G401 (cell line): ENCODE data around the gene APOM. TPM values are rescaled to one million over a fixed set of nuclear protein-coding genes. Genes with fewer than 3 reads are reported as not detected.
A peak's percentile ranks its signal among the peaks of the same experiment; 100 is the strongest.

Source experiments
- DNase-seq: peaks from one replicate; pipeline ENCODE4 v3.0.0-alpha.2; 2015; ENCODE audit warnings: low spot score
- in situ Hi-C: cut with HindIII; loops from 2 replicates; pipeline ENCODE4 v1.10.0; 2016; ENCODE audit warnings: low sequenced_read_pairs, mixed read lengths
- total RNA-seq: library from RNA; depleted of rRNA; stranded (reverse); fragments of >200 nt; shearing (Covaris generic); gene quantifications from 2 replicates; pipeline ENCODE4 v1.2.3, GENCODE V29; 2014; rRNA removed

APOM gene
- total RNA-seq, 1 experiment from 2014 or later, result 2.3 TPM

DNA sequence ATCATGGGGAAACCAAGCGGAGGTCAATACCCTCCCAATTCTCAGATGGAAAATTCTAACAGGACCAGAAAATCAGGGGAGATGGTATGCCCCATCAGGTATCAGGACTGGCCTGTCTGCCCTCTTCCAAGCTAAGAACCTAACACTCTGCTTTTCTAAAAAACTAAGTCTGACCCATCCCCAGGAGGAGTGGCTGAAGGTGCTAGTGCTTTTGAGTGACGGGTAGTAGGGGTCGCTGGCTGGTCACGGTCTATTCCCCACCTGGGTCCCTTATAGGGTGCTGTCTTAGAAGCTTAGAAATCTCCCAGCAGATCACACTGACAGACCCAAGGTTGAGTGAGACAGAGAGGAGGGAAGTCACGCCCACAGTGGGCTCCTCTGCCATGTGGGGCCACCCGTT lies 37.8 kb downstream of the APOM start:
- no peak for DNase-seq
- in situ Hi-C loops, result no loop called here

DNA sequence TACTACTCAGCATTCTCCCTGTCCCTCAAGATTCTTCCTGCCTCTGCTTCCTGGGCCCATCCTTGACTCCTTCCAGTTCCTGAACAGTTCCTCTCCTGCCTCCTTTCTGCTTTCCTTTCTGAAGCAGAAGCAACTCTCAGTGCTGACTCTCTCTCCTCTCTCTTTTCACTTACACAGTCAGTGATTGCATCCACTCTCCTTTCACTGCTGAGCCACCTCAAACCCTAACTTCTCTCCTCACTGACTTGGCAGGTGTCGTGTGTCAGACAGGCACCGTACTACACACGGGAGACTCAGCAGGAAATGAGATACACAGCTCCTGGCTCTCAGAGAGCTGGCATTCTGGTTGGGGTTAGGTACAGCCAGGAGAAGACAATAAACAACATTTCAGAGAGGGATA lies 41.9 kb downstream of the APOM start:
- in situ Hi-C loops, result no loop called here
- DNase-seq, result no peak

DNA sequence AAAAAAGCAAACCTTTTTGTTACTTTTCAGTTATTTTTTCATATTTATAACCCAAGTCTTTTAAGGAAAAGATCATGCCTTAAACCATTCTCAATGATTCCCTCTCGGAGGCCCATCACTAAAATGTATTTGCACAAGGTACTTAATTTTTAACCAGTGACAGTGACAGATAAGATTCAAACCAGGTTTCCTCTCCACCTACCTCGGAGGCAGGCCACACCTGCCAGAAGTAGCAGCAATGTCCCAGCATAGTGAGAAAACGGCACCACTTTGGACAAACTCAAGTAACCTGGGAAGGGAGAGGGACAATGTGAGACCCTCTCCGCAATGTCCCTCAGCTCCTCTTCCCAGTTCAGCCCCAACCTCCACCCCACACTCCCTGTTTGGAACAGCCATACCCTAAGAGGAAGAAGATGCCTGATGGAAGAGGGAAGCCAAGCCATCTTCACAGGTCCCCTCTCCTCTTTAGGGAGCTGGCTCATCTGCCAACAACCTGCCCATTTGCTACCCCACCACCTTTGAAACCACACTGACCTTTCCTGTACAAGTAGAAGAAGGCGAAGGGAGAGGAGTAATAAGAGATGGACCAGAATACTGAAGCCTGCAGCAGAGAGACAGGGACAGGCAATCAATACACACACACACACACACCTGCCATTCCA lies 45.2 kb downstream of the APOM start:
- DNase-seq, result no peak
- in situ Hi-C loops, result no loop called here

DNA sequence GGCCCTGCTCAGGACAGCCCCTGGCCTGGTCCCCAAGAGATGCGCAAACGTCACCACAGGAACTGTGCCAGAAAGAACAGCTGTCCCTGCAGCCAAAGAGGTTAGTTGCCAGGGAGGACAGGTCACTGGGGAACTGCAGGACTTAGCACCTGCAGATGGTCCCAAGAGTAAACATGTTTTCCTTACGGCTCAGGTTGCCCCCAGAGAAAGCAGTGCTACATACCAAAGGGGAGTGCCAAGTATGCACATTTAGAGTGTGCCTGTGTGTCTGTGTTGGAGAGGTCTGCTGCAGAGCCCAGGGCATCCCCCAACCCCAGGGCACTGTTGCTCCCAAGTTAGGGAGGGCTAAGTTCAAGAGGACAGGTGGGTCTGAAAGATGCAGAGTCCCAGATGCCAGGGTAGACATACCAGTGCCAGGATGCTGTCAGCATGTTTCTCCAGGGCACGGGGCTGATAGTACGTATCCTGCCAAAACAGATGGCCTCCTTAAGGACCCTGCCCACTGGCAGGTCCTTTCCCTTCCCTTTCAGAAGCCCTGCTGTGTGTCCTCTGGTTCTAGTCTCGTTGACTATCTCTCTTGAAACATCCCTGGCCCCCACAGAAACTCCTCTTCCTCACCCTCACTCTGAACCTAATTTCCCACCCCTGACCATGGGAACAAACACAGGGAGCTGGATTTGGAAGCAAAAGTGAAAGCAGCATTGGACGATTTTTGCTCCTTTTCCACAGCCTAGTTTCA lies 46.1 kb downstream of the APOM start:
- peak; percentile 19 for DNase-seq
- in situ Hi-C loops, result no loop called here

DNA sequence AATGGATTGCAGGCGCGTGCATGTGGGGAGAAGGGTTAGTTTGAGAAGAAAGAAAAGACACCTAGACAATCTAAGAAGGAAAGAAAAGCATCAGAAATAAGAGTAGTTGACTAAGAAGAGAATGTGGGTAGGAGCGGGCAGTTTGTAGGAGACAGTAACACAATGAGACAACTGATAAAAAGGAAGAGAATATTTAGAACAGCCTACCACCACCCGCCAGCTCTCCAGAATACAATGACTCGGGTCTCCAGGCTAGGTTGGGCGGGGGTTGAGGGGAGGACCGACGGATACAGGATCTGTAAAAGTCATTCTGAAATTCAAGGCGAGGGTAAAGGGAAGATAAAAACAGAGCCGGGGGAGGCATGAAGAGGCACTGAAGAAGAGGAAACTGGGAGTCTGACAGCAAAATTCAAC lies 46.7 kb downstream of the APOM start:
- DNase-seq, result no peak
- in situ Hi-C loops, result no loop called here

DNA sequence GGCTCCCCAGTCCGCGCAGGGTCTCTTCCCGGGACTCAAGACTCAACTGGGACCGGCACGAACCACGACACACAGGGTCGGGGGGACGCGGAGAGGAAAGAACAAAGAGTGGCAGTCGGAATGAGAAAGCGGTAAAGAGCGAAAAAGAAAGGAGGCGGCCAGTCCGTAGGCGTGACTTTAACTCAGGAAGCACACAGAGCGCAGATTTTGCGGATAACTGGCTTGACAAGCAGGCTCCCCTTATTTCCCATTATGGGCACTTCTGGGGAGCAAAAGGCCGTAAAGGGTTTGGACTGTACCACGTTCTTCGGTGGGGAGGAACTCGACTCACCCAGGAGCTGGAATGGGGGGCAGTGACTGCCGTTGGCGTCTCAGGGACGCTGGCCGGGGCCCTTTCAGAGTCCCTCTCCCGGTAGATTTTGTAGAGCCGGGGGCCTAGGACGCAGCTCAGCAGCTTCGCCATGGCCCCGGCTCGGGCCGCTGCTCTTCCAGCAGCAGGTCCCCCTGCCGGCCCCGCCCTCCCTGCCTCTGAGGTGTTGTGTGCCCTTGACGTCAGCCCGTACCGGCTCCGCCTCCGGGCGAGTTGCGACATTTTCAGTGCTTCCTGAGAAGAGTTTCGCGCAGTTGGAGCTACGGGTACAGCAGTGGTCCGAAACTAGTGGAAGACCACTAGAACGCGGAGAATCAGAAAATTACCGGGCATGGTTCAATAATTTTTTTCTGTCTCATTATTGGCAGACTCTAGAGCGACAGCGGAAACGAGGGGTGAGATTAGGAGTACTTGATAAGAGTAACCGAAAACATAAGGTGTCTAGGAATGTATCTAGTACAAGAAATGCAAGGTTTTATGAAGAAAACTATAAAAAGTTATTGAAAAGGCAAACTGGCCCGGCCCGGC lies 47.4 kb downstream of the APOM start, which contains the start of gene ABHD16A:
TSS of gene ABHD16A (minus strand) at position 506 of the 898 bp plus-strand sequence. CDS start at position 463, 43 bp downstream.
- in situ Hi-C loops, result no loop called here
- peak; percentile 99 for DNase-seq

DNA sequence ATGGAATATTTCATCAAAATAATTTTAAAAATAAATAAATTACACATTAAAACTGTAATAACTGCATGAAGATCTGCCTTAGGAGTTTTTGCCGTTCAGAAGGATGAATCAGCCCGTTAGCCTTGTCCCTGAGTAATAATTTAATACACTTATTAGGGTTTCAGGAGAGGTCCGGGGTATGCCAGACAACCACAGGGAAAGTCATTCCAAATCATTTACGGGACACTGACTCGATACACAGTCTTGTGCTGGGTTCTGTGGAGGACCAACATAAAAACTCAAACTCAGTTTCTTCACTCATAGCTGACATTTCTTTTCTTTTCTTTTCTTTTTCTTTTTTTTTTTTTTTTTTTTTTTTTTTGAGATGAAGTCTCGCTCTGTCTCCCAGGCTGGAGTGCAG lies 50.2 kb downstream of the APOM start:
- in situ Hi-C loops, result no loop called here
- DNase-seq, result no peak

DNA sequence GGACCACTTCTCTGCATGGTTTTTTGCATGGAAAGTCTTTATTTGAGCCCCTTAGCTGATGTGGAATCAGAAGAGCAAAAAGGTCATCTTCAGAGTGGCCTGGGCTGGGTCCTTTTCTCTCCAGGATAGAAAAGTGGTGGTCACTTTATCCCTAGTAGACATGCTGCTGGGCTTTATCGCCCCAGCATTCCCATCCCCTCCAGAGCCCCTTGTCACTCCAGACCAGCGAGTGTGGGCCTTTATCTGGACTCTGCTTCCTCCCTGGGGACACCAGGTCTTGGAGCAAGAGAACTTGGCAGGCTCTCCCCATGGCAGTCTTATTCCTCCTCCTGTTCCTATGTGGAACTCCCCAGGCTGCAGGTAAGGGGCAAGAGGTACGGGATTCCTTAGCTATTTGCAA lies 50.9 kb downstream of the APOM start, which contains the start of gene LY6G6F:
TSS of gene LY6G6F (plus strand) at position 268 of the 400 bp plus-strand sequence. CDS start at position 309, 41 bp downstream.
- DNase-seq, result no peak
- in situ Hi-C loops, result no loop called here

DNA sequence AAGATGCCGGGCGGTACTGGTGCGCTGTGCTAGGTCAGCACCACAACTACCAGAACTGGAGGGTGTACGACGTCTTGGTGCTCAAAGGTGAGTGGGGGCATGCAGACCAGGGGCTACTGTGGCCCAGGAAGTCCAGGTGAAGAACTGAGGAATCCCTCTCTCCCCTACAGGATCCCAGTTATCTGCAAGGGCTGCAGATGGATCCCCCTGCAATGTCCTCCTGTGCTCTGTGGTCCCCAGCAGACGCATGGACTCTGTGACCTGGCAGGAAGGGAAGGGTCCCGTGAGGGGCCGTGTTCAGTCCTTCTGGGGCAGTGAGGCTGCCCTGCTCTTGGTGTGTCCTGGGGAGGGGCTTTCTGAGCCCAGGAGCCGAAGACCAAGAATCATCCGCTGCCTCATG lies 52.0 kb downstream of the APOM start:
- DNase-seq, result no peak
- in situ Hi-C loops, result no loop called here

Other genes starting within 250 kb of the APOM start
- 15.0 and 18.3 TPM in 2 replicates for gene MICB, start 157.7 kb upstream of the APOM start, total RNA-seq
- 2.1 TPM in 1 of 2 replicates, not detected in the other for gene MCCD1, start 126.9 kb upstream of the APOM start, total RNA-seq
- gene DDX39B, start 113.9 kb upstream of the APOM start, total RNA-seq, result 771 and 792 TPM in 2 replicates
- gene ATP6V1G2, start 109.3 kb upstream of the APOM start, total RNA-seq, result 3.8 and 4.9 TPM in 2 replicates
- 19.8 and 24.9 TPM in 2 replicates for gene NFKBIL1, start 108.3 kb upstream of the APOM start, total RNA-seq
- not detected in 2 replicates for gene LTA, start 83.6 kb upstream of the APOM start, total RNA-seq
- 0.14 TPM in 1 of 2 replicates, not detected in the other for gene TNF, start 80.3 kb upstream of the APOM start, total RNA-seq
- 0.51 TPM in 1 of 2 replicates, not detected in the other for gene LTB, start 73.5 kb upstream of the APOM start, total RNA-seq
- not detected in 2 replicates for gene LST1, start 69.6 kb upstream of the APOM start, total RNA-seq
- not detected in 2 replicates for gene NCR3, start 62.9 kb upstream of the APOM start, total RNA-seq
- 36.6 and 57.5 TPM in 2 replicates for gene AIF1, start 40.7 kb upstream of the APOM start, total RNA-seq
- 62.1 and 62.4 TPM in 2 replicates for gene PRRC2A, start 35.2 kb upstream of the APOM start, total RNA-seq
- gene BAG6, start 3.2 kb upstream of the APOM start, total RNA-seq, result 257 and 311 TPM in 2 replicates
- gene C6orf47, start 4.9 kb downstream of the APOM start, total RNA-seq, result 12.4 and 16.2 TPM in 2 replicates
- gene GPANK1, start 9.1 kb downstream of the APOM start, total RNA-seq, result 24.9 and 31.6 TPM in 2 replicates
- 105 and 107 TPM in 2 replicates for gene CSNK2B, start 10.2 kb downstream of the APOM start, total RNA-seq
- gene LY6G5B, start 14.1 kb downstream of the APOM start, total RNA-seq, result 2.0 TPM in 1 of 2 replicates, not detected in the other
- not detected in 2 replicates for gene LY6G5C, start 25.2 kb downstream of the APOM start, total RNA-seq
- 43.9 and 47.3 TPM in 2 replicates for gene ABHD16A, start 47.4 kb downstream of the APOM start, total RNA-seq
- gene LY6G6F, start 51.0 kb downstream of the APOM start, total RNA-seq, result 1.1 TPM in 1 of 2 replicates, not detected in the other
- gene LY6G6D, start 59.5 kb downstream of the APOM start, total RNA-seq, result not detected in 2 replicates
- not detected in 2 replicates for gene LY6G6C, start 65.9 kb downstream of the APOM start, total RNA-seq
- gene MPIG6B, start 67.5 kb downstream of the APOM start, total RNA-seq, result not detected in 2 replicates
- 141 and 183 TPM in 2 replicates for gene DDAH2, start 73.4 kb downstream of the APOM start, total RNA-seq
- 868 and 869 TPM in 2 replicates for gene CLIC1, start 80.6 kb downstream of the APOM start, total RNA-seq
- 3.2 and 7.1 TPM in 2 replicates for gene MSH5, start 84.1 kb downstream of the APOM start, total RNA-seq
- gene SAPCD1, start 106.8 kb downstream of the APOM start, total RNA-seq, result 13.0 and 15.4 TPM in 2 replicates
- gene VWA7, start 121.4 kb downstream of the APOM start, total RNA-seq, result 0.78 and 1.7 TPM in 2 replicates
- gene VARS1, start 139.9 kb downstream of the APOM start, total RNA-seq, result 133 and 152 TPM in 2 replicates
- gene LSM2, start 151.1 kb downstream of the APOM start, total RNA-seq, result 64.0 and 104 TPM in 2 replicates
- gene HSPA1L, start 159.4 kb downstream of the APOM start, total RNA-seq, result 0.75 and 0.98 TPM in 2 replicates
- gene HSPA1A, start 159.6 kb downstream of the APOM start, total RNA-seq, result 0.25 TPM in 1 of 2 replicates, not detected in the other
- gene HSPA1B, start 171.8 kb downstream of the APOM start, total RNA-seq, result 201 and 209 TPM in 2 replicates
- gene NEU1, start 206.9 kb downstream of the APOM start, total RNA-seq, result 212 and 231 TPM in 2 replicates
- 0.18 and 0.41 TPM in 2 replicates for gene SLC44A4, start 223.1 kb downstream of the APOM start, total RNA-seq
- gene EHMT2, start 241.8 kb downstream of the APOM start, total RNA-seq, result 57.7 and 95.3 TPM in 2 replicates
- 20.0 and 22.3 TPM in 2 replicates for gene ZBTB12, start 246.2 kb downstream of the APOM start, total RNA-seq